ENCODE results near the gene TEKT1.

DNA sequence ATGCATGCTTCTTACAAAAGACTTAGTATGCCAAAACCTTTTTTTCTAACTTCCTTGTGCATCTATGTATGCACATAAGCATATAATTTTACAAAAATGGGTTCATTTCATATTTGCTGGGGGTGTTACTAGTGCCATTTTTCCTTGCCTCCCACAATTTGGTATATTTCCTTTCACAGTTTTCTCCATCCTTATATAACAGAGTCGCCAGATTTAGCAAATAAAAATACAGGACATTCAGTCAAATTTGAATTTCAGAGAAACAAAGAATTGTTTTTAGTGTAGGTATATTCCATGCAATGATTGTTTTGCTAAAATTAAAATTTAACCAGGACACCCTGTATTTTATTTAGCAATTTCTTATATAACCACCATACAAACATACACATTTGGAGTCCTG, 59.5 kb downstream of the TEKT1 start:
- TF ChIP-seq, protein P1, sequence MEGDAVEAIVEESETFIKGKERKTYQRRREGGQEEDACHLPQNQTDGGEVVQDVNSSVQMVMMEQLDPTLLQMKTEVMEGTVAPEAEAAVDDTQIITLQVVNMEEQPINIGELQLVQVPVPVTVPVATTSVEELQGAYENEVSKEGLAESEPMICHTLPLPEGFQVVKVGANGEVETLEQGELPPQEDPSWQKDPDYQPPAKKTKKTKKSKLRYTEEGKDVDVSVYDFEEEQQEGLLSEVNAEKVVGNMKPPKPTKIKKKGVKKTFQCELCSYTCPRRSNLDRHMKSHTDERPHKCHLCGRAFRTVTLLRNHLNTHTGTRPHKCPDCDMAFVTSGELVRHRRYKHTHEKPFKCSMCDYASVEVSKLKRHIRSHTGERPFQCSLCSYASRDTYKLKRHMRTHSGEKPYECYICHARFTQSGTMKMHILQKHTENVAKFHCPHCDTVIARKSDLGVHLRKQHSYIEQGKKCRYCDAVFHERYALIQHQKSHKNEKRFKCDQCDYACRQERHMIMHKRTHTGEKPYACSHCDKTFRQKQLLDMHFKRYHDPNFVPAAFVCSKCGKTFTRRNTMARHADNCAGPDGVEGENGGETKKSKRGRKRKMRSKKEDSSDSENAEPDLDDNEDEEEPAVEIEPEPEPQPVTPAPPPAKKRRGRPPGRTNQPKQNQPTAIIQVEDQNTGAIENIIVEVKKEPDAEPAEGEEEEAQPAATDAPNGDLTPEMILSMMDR (conservative IDR thresholded peaks at IDR 0.05; ENCODE audit: low read depth, low read length) = no peak
- TF ChIP-seq EZH2 (IDR thresholded peaks at IDR 0.05; ENCODE audit: low read length, unreplicated experiment) = no peak
- no peak for TF ChIP-seq EZH2phosphoT487 (IDR thresholded peaks at IDR 0.05; ENCODE audit: borderline replicate concordance, low read length)
